GM10847 (cell line): ENCODE data around the gene HOXB7.

Experiments
- POLR2A ChIP-seq: IDR thresholded peaks from 2 replicates; pipeline ENCODE4 v1.6.1; 2011; ENCODE audit not compliant: insufficient read length; ENCODE audit errors: extremely low read depth

Gene HOXB7

DNA sequence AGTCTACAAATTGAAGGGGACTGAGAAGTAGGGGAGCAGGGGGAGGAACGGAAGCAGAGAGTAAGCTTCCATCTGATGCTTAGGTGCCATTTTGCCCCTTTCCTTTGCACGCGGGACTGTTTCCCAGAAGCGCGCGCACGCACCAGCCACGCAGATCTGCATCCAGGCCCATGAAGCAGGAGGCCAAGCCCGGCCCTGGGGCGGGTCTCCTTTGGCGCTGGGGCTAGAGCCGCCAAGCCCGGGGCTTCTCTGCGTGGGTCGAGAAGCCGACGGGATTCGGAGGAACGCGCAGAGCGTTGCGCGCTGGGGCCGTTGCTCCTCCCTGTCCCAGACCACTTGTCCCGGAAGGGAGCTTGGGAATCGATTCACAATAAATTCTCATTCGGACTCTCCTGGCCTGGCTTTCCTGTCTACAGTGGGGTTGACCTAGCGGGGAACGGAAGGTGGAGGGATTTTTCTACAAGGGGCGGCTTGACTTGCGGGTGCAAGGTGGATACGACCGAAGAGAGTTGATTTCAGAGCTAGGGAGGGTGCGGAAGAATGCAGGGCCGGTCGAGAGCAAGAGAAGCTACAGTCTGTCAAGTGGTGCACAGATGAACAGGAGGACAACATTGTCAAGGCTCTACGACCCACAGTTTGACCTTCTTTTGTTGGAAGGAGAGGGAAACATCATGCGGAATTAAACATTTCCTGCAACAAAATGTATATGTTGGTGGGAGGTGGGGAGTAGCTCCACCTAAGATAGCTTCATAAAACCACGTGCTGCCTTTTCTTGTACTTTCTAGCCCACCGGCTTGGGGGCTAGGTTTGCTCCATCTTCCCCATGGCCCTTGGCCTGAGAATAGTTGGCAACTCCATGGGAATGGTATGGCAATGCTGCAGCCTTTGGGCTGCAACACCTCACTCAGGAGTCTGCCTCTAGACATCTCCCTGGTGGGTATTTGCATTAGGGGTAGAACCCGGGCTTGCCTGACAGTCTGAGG is 10.9 kb upstream of the HOXB7 start:
- no peak for TF ChIP-seq POLR2A

DNA sequence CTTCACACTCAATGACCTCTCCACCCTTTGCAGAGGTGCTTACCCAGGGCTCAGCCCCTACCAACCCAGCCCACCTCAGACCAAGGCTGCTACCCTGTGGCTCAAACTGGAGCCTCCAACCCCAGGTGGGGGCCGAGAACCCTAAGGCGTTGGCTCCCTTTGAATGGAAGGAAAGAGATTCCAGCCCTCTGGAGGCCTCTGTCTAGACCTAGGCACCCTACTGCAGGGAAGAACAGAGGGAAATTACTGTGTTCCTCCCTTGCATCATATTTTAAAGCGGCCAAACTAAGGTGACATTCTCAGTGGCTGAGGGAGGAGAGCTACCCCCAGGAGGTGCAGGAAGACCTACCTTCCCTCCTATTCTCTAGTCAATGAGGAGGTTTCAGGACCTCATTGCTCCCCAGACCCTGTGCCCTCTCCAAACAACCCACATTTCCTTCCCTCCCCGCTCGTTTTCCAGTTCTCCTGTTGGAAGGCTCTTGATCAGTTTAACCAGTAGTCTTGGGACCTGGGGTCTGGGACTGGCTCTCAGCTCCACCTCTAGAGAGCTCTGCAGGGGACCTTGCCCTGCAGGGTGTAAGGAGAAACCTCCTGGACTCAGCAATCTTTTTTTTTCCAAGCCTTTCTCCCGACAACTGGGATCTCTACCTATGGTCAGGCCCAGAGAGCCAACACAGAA is 9.8 kb upstream of the HOXB7 start:
- TF ChIP-seq POLR2A, result no peak

DNA sequence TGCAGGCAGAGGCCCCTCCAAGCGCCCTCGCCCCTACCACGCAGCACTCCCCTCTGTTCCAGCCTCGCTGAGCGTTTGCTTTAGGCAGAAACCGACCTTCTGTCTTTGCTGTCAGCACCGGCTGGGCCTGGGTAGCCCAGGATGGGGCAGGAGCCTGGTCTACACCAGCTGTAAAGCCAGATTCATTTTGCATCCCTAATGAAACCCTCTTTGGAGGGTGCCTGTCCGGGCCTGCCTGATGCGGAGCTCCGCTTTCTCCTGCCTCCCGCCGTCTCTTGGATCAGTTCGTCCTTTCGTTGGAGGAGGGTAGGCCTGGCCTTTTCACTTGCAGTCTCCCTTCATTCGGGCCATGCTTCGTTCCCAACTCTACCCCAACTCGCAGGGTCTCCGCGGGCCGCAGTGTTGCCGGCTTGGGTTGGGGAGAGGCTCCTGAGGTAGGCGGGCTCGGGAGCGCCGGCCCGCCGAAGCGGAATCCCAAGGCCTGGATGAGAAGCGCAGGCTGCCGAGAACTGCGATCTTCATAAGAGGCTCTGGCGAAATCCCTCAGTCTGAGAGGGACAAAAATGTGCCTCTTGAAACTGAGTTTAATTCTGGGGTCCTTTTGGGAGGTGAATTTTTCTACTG is 9.1 kb upstream of the HOXB7 start:
- no peak for TF ChIP-seq POLR2A

DNA sequence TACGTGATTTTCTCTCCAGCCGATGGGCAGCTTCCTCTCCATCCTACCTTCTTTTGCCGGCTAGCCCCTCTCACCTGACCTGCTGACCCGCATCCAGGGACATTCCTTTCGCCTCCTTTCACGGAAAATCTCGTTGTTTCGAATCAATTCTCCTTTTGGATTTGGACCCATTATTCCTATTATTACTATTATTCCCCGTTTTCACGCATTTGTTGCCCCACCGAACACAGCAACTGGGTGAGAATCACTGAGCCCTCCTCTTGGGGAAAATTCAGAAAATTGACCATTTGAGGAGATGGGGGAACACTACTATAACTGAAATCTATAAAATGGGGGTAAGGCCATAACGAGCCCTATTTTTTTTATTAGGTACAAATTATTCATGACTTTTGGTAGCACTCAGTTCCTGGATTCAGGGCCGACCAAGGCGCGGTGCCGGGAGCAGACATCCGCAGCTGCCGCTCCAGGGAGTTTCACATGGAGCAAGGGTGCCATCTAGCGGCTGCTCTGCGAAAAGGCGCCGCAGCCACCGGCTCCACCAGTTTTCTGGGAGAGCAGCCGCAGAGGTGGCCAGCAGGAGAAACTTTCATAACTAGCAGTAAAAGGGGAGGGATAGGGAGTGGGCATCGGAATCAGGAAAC is 7.6 kb upstream of the HOXB7 start:
- TF ChIP-seq POLR2A, result no peak

DNA sequence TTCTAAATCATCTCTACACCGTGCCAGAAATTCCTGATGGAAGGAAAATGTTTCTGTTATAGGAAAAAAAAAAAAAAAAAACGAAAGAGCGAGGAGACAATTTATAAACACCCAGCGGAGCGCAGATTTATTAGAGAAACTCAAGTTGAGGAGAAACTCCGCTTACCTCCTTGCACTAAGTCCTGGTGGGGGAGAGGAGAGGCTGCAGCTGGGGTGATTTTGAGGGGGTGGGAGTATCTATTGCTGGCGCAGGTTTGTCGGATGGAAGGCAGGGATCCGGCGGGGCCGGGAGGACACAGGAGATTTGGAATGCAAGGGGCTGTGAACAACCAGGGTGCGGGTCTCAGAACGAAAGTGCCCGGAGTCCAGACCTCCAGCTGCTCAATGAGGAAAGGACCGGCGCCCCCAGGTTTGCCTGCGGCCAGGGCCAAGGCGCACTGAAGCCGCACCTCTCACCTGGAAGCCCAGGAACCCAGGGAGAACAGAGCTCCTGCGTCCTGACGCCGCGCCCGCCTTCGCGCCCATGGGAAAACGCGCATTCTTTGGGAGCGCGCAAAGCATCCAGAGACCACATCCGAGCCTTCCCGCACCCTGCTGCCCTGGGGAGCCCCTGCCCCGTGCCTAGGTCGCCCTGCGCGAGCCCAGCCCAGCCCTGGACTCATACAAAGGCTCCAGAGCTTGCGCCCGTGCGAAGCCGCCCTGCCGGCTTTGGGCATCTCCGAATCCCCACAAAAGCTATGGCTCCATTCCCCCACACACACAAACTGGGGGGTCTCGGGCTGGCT is 6.8 kb upstream of the HOXB7 start:
- TF ChIP-seq POLR2A, result no peak

DNA sequence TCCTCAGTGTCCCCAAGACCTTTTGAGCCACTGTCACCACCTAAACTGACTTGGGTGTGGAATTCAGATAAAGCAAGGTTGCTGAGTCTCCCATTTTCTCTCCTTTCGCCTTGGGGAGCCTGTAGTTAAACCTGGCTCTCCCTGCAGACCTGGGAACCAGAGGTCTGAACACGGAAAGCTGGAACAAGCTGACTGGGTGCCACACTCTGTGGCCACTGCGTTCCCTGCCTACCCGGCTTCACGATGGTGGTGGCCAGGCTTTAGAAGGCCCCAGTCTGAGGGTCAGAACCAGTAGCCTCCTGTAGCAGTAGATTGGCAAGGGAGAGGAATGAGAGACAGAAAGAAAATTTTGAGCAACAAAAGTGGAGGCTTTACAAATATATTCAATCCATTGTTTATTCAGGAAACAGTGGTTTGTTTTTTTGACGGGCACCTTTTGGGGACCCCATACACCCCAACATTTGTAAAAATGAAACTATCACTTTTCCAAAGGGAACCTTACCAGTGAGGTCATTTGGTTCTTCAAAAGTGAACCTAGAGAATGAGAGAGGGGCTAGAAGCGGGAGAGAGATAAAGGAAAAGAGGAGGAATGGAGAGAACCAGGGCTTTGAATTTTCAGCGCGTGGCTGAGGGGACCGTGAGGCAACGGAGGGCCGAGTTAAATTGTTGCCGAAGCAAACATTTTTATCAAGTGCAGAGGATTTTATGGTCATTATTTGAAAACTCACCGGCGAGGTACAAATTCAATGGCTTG is 6.1 kb upstream of the HOXB7 start:
- TF ChIP-seq POLR2A, result no peak

DNA sequence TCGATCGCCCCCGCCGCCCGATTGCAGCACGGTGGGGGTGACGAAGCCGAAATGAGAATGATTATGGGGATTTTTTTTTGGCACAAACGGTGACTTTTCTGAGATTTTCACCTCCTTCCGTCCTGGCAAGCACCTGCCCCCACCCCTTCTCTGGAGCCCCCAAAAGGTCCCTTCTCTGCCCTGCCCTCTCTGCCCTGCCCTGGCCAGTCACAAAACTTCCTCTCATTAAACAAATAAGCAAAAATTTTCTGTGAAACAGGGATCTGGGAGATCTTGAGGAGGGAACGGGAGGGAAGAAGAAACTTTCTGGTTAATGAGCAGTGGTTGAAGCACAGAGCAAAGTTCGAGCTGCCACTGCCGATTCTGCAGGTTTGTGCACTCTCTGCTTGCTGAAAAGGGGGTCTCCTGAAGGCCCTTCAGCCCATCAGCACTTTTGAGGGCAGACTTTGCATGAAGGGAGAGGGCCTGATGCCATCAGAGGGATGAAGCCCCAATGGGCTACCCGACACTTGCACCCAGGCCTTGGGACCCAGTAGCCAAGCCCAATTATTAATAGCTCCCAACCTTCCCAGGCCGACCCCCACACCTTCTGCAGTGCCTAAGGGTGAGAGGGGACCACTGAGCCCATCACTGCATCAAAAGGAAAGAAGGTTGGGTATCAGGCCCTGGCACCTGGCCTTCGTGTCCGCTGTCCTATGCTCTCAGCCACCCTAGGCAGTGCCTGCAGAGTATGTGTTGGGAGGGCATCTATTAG is 5.3 kb upstream of the HOXB7 start:
- no peak for TF ChIP-seq POLR2A

DNA sequence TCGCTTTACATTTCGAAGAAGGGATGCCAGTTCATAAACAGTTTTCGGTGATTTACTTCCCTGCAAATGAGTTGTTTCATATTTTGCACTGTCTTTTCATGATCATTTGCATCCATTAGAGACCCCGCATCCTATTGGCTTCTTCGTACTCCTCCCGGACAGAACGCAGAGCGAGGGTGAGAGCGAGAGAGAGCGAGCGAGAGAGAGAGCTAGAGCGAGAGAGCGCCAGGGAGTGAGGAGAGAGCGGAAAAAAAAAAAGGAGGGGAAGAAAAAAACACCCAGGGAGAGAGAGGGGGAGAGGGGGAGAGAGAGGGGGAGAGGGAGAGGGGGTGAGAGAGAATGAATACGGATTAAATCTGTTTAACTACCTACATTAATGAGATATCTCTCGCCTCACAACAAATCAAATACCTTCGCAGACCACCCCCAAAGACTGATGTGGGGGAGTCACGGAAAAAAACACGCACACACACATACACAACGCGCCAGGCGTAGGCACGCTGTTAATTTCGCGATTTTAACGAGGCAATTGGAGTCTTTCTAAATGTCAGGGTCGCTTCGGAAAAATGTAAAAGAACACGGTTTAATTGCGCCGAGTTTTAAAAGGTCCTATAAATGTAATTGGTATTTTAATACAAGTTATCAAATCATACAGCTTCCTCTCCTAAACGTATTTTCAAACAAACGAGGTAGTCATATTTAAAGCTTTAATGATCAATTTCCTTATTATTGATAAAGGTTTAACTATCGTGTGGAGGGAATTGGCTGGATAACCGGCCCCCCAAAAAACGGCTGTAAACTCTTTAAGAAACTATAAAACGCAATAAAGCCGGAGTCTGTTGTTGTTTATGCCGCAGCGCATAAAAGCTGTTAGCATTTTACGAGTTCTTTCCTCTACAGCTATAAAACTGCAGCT is 4.5 kb upstream of the HOXB7 start, which contains the start of gene HOXB8:
TSS of gene HOXB8 (minus strand) at position 246 of the 916 bp plus-strand sequence. CDS start 588 bp downstream, outside the sequence.
- no peak for TF ChIP-seq POLR2A

DNA sequence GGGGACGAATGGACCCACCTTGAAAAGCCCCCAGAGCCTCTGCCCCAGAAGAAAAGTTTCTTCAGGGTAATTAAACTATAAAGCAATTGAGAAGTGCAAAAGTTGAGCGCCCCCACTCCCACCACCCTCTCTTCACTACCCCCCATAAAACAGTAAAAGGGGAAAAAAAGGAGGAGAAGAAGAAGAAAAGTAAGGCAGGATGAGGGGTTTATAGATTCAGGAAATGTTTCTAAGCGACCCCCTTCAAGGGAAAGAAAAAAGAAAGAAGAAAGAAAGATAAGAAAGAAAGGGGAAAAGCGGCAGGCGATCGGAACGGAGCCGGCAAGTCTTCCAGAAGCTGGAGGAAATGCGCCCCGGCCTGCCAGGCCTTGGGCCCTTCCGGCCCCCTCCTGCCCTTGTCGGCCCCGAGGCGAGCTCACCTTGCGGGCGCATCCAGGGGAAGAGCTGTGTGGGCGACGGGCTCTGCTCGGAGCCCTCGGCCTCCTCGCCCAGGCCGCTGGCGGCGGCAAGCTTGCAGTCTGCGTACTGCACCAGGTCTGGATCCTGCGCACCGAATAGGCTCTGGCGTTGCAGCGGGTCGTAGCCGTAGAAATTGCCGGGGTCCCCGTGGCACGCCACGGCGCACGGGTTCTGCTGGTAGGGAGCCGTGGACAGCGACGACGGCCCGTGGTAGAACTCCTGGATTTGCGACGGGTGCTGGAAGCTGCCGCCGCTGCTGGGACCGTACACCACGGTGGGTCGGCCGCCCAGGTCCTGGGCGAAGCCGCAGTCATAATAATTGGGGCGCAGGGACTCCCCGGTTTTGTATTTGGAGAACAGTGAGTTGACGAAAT is 3.3 kb upstream of the HOXB7 start:
- TF ChIP-seq POLR2A, result no peak

DNA sequence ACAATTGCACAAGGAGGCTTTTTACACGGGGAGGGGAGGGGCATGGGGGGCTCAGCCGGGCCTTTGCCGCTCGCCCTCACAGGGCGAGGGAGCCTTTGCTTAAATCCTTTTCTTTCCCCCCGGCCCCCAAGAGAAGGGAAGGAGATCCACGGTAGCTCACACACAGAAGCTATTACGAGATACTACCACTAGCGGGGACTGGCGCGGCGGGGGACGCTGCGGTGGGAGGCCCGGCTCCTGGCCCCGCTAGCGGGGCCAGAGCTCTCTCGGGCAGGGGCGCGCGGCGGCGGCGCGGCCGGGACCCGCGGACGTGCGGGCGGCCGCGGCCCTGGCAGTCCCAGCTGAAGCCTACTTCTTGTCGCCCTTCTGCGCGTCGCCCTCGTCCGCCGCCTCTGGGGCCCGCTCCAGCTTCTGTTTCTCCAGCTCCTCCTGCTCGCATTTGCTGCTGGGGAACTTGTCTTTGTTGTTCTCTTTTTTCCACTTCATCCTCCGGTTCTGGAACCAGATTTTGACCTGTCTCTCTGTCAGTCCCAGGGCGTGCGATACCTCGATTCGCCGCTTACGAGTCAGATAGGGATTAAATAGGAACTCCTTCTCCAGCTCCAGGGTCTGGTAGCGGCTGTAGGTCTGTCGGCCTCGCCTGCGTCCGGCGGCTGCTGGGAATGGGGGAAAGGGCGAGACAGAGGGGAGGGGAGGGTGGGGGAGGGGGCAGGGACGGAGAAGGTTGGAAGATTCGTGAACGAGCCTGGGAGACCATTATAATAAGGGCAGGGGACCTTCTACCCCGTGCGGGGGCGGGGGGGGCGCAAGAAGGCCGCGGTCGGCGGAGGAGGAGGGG is 2.3 kb upstream of the HOXB7 start:
- no peak for TF ChIP-seq POLR2A
